Thyroid gland (tissue), 4 donors: ENCODE data around the gene SIRT3.

Source experiments
- POLR2A ChIP-seq, 2 donors: fragments of 450-650 bp; IDR thresholded peaks; one replicate each; pipeline ENCODE4 v1.6.1; 2017; ENCODE audit warnings: antibody characterized with exemption in 2 of 2, mild to moderate bottlenecking in 2 of 2, moderate library complexity in 1 of 2
- TF ChIP-seq, protein P1 (sequence below), 6 experiments: fragments of 200-600 bp in 3 of 6; fragments of 450-650 bp in 3 of 6; sonication (generic) in 3 of 6; IDR thresholded peaks; one replicate each; pipeline ENCODE4 v1.5.1; 2016 to 2019; ENCODE audit warnings: antibody characterized with exemption in 6 of 6, mild to moderate bottlenecking in 2 of 6, inconsistent platforms in 1 of 6, moderate library complexity in 1 of 6

DNA sequence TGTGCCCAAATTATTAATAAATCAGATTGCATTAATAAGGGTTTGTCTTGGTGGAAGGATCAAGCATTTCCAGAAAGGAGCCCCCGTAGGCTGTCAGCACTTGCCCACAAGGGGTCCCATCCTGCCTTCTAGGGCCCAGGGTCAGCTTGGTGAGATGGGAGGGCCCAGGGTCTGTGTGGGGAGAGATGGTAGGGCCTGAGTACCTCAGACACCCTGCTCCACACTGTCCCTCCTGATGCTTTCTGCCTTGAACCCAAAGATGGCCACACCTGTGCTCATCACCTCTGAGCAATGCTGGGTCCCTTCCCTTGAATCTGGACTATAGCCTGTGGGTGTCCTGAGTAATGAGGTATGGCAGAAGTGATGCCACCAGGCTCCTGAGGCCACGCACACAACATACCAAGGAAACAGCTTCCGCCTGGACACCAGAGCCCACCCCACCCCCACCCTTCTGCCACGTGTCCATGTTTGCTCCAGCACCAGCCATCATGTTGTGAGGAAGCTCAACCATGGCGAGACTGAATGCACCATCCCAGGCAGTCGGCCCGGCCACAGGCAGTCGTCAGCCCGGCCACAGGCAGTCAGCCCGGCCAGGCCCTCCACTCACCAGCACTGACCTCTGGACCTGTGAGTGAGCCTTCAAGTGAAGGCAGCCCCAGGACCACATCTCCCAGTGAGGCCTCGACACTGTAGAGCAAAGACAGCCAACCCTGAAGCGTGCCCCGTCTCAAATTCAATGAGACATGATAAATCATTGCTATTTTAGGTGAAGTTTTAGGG lies 35.7 kb downstream of the SIRT3 start:
- TF ChIP-seq POLR2A (IDR thresholded peaks at IDR 0.05), result no peak
- TF ChIP-seq, protein P1, sequence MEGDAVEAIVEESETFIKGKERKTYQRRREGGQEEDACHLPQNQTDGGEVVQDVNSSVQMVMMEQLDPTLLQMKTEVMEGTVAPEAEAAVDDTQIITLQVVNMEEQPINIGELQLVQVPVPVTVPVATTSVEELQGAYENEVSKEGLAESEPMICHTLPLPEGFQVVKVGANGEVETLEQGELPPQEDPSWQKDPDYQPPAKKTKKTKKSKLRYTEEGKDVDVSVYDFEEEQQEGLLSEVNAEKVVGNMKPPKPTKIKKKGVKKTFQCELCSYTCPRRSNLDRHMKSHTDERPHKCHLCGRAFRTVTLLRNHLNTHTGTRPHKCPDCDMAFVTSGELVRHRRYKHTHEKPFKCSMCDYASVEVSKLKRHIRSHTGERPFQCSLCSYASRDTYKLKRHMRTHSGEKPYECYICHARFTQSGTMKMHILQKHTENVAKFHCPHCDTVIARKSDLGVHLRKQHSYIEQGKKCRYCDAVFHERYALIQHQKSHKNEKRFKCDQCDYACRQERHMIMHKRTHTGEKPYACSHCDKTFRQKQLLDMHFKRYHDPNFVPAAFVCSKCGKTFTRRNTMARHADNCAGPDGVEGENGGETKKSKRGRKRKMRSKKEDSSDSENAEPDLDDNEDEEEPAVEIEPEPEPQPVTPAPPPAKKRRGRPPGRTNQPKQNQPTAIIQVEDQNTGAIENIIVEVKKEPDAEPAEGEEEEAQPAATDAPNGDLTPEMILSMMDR (IDR thresholded peaks at IDR 0.05), result no peak
